GM12873 (cell line): ENCODE data around the gene FRMD8.

ENCODE experiments used
- TF ChIP-seq, protein P1 (sequence below): IDR thresholded peaks from 2 replicates; pipeline ENCODE4 v1.5.1; 2012; ENCODE audit warnings: low read depth, mild to moderate bottlenecking, moderate library complexity, low read length, control low read depth; ENCODE audit not compliant: insufficient read depth; ENCODE audit errors: missing control alignments

FRMD8 gene

GRCh38 chr11:65414776-65415498 lies 28.5 kb downstream of the FRMD8 start:
- TF ChIP-seq, protein P1, sequence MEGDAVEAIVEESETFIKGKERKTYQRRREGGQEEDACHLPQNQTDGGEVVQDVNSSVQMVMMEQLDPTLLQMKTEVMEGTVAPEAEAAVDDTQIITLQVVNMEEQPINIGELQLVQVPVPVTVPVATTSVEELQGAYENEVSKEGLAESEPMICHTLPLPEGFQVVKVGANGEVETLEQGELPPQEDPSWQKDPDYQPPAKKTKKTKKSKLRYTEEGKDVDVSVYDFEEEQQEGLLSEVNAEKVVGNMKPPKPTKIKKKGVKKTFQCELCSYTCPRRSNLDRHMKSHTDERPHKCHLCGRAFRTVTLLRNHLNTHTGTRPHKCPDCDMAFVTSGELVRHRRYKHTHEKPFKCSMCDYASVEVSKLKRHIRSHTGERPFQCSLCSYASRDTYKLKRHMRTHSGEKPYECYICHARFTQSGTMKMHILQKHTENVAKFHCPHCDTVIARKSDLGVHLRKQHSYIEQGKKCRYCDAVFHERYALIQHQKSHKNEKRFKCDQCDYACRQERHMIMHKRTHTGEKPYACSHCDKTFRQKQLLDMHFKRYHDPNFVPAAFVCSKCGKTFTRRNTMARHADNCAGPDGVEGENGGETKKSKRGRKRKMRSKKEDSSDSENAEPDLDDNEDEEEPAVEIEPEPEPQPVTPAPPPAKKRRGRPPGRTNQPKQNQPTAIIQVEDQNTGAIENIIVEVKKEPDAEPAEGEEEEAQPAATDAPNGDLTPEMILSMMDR, result no peak

DNA sequence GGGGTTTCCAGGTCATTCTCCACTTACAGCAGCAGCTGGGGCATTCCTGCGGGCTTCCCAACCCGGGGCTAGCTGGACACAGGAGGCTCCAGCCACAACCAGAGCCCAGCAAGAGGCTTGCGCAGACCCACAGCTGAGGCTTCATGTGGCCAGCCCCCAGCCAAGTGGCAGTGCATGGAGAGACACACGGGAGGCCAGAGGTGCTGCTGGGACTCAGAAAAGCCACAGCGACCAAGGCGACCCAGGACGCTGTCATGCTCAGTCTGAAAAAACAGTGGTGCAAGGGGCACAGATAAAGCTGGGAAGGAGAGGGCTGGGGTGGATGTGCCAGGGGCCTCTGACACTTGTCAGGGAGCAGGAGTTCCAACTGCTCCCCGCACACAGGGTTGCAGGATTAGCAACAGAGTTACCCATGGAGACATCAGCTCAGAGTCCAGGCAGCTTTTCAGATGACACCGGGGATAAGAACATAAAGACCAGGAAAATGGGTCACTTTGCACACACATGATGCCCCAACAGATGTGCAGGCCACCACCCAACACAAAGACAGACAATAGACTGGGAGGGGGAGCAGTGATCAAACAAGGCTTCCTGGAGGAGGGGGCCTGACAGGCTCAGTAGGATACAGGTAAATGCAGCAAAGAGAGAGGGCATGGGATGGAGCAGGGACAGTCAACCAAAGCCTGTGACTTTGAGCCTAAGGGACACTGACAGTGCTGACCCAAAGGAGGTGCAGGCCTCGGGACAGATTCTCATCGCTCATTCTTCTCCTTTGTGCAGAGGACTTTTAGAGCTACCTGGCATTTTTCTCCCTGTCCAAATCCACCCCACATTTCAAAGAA lies 29.3 kb downstream of the FRMD8 start:
- TF ChIP-seq, protein P1, result no peak

DNA sequence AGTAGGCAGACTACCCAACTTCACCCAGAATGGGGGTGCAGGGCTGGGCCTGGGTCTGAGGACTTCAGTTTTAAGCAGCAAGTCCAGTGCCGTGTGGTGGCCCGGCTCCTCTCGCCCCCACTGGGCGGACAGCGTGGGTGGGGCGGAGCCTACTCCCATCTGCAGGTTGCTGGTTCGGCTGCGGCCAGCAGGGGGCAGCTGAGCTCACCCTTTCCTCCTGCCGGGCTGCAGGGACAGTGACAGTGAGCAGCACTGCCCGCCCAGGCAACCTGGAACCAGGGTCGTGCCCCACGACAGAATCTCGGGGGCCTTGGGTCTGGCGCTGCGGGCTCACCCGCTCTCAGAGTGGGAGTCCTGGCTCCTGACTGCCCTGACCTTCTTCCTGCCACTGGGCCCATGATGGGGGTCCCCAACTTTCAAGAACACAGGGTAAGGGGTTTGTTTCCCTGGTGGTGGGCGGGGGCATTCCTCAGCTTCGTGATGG lies 29.9 kb downstream of the FRMD8 start:
- TF ChIP-seq, protein P1, result peak; percentile 97

GRCh38 chr11:65416841-65417701 lies 30.6 kb downstream of the FRMD8 start:
- TF ChIP-seq, protein P1, result no peak

- TF ChIP-seq, protein P1, result no peak
These were observed 31.4 kb downstream of the FRMD8 start for GRCh38 chr11:65417702-65418430.

- TF ChIP-seq, protein P1, result no peak
These were observed 31.9 kb downstream of the FRMD8 start for GRCh38 chr11:65418431-65418680.
